GM12873 (cell line): ENCODE results near the gene GALT.

ENCODE experiments used
- TF ChIP-seq, protein P1 (sequence below): IDR thresholded peaks from 2 replicates; pipeline ENCODE4 v1.5.1; 2012; ENCODE audit warnings: low read depth, mild to moderate bottlenecking, moderate library complexity, low read length, control low read depth; ENCODE audit not compliant: insufficient read depth; ENCODE audit errors: missing control alignments

GALT gene

DNA sequence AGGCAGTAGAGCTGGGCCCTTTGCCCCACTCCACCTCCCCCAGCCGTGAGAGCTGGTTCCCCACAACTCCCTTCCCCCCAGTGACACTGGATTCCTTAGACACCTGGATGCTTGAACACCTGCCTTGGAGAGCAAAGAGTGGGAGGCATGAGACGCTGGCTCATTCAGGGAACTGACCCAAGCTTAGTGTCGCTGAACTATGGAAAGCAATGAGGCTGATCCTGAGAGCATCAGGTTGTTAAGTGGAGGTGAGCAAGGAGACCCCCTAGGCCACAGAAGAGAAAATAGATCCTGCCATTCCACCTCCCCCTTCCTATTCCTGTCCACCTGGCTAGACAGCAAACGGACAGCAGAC is 42.6 kb downstream of the GALT start:
- TF ChIP-seq, protein P1, sequence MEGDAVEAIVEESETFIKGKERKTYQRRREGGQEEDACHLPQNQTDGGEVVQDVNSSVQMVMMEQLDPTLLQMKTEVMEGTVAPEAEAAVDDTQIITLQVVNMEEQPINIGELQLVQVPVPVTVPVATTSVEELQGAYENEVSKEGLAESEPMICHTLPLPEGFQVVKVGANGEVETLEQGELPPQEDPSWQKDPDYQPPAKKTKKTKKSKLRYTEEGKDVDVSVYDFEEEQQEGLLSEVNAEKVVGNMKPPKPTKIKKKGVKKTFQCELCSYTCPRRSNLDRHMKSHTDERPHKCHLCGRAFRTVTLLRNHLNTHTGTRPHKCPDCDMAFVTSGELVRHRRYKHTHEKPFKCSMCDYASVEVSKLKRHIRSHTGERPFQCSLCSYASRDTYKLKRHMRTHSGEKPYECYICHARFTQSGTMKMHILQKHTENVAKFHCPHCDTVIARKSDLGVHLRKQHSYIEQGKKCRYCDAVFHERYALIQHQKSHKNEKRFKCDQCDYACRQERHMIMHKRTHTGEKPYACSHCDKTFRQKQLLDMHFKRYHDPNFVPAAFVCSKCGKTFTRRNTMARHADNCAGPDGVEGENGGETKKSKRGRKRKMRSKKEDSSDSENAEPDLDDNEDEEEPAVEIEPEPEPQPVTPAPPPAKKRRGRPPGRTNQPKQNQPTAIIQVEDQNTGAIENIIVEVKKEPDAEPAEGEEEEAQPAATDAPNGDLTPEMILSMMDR, result no peak

DNA sequence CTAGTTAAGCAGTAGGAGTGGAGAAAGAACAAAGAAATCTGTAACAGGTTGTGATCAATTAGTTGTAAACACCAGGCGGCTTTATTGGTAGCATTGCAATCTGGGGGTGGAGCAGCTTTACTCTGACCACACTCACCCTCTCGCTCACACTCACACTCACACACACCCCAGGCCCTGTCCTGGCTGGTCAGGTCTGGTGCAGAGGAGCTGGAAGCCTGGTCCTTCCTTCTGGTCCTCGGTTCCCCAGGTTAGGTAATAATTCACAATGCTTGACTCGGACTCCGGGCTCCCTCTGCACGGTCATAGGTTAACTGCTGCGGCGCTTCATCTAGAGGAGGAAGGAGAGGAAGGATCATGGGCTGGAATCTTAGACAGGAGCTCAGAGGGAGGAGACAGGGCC is 43.0 kb downstream of the GALT start:
- TF ChIP-seq, protein P1, result no peak

DNA sequence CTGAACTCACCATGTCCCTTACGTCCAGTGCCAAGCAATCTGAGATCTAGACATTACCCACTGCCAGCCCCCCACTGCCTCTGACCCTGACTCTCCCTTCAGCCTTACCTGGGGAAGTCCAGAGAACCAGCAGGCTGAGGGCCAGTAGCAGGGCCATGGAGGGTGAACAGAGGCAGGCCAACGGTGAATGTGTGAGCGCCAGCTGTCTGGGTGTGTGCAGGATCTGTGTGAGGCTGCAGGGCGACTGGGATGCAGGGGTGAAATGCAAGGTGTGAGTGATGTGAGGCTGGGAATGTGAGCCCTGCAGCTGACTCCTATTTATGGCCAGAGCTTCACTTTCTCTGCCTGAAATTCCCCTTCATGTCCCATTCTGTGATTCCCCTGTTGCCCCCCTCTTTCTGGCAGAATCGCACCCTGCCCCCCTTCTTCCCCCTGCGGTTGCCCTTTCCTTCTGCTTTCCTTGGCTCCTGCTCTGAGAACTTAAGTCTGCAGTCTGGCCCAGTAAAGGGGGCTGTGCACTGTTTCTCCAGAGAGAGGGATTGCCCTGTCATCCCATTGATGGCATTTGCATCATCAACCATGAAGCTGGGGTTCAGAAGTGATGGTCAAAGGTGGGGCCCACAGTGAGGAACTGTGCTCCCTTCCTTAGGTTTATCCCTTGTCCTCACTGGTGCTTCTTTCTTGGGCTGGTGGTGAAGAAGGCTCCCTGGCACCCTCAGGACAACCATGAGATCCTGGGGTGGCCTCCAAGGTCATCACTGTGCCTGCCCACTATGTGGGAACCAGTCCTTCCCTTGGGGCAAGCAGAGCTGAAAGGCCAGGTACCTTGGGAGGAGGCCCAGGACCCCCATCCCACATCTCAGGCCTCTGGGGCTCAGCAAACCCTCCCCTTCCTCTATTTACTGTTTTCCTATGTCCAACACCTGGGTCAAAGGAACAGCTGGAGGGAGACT is 44.8 kb downstream of the GALT start, which contains the start of gene CCL19:
Gene CCL19 (minus strand): TSS at position 294 of the 953 bp plus-strand sequence. CDS start 137 bp downstream, at position 157.
- TF ChIP-seq, protein P1, result no peak

DNA sequence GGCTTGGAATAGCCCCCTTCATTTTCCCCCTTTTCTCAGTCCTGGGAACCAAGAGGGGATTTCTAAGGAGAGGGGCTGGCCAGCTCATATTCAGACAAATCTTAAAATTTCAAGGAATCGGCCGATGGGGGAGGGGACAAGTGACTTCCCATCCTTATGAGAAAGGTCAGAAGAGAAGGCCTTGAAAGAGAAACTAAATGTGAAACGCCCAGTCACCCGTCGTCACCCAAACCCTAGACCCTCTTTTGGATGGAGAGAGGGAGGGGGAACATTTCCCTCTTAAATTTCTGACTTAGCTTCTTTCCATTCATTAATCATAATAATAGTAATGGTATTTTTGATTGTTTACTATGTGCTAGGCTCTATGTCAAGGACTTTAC is 45.5 kb downstream of the GALT start:
- TF ChIP-seq, protein P1, result no peak

DNA sequence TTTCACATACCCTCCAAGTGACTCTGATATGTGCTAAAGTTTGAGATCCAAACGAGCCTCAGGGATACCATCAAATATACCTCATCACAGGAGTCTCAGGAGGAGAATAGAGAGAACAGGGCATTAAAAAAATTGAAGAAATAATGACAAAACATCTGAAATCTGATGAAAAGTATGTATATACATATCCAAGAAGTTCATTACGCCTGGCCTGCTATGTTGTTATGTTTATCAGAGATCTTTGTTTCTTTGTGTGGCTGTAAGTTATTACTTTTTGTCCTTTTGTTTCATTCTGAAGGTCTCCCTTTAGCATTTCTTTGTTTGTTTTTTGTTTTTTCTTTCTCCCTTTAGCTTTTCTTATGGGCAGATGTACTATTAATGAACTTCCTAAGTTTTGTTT is 47.1 kb downstream of the GALT start:
- TF ChIP-seq, protein P1, result no peak

DNA sequence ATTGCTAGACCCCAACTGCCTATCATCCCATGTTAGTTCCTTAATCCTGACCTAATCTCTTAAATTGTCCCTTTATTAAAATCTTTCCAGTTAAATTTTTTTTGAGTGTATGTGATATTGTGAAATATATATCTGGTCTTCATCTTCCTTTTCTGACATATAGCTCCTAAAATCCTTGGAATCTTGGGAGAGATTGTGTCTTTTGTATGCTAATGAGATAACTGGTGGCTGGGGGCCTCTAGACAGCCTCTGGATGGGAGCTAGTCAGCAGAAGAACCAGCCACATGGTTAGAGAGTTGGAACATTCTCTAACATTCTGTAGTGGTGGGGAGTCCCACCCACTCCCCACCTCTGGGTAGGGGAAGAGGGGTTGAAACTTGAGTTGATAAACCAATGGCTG is 48.3 kb downstream of the GALT start:
- TF ChIP-seq, protein P1, result no peak
